G401 (cell line): ENCODE results near the gene POU3F1. TPM values are rescaled to one million over a fixed set of nuclear protein-coding genes. Genes with fewer than 3 reads are reported as not detected.

ENCODE experiments used
- DNase-seq: peaks from one replicate; pipeline ENCODE4 v3.0.0-alpha.2; 2015; ENCODE audit warnings: low spot score
- in situ Hi-C: cut with HindIII; loops from 2 replicates; pipeline ENCODE4 v1.10.0; 2016; ENCODE audit warnings: low sequenced_read_pairs, mixed read lengths
- total RNA-seq: library from RNA; depleted of rRNA; stranded (reverse); fragments of >200 nt; shearing (Covaris generic); gene quantifications from 2 replicates; pipeline ENCODE4 v1.2.3, GENCODE V29; 2014; rRNA removed

Gene POU3F1
- total RNA-seq = not detected in 2 replicates

GRCh38 chr1:38046333-38046883 lies at the start of gene POU3F1:
Gene POU3F1 (minus strand): TSS chr1:38046793. CDS start chr1:38046743, 50 bp downstream.
- in situ Hi-C loops = no loop called here
- DNase-seq = no peak

GRCh38 chr1:38095454-38095931 lies 48.9 kb upstream of the POU3F1 start:
- DNase-seq = no peak

GRCh38 chr1:38094711-38095290 lies 48.2 kb upstream of the POU3F1 start:
- DNase-seq = no peak
- in situ Hi-C loops = no loop called here

More at GRCh38 chr1:38095454-38095931, 48.9 kb upstream of the POU3F1 start:
- in situ Hi-C loops = no loop called here

DNA sequence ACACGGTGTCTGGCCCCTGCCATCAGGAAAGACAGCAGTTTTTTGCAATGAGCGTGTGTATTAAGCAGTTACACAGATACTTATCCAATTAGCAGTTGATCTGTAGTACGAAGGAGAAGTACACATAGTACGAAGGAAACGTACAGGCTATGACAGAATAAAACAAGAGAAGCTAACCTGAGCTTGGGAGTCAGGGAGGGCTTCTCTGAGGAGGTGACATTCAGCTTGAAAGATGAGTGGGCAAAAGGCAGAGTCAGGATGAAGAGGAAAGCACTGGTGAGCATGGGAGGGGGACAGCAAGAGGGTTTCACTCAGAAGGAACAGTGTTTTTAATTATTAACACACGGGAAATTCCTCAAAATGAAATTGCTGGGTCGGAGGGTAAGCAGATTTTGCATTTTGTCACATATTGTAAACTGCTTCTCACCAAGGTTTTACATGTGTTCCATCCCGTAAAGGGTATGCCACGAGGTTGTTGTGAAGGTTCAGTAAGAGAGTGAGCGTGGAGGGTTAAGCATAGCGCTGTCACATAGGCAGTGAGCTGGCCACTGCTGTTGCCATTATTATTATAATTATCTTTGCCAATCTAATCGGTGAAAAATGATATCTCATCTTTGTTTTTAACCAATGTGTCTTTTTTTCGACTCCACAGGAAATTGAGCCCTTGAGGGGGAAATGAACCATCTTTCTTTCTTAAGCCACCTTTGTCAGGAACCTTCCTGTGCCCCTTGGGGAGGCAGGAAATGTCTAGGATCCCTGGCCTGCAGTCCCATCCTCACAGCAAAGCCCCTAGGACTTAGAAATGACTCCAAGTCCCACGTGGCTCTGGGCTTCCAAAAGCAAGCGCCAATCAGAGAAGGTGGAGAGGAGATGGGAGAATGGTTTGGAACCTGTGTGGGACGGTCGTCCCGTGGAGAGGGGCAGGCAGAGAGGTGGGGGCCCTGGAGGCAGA lies 47.3 kb upstream of the POU3F1 start:
- DNase-seq = no peak
- in situ Hi-C loops = no loop called here

DNA sequence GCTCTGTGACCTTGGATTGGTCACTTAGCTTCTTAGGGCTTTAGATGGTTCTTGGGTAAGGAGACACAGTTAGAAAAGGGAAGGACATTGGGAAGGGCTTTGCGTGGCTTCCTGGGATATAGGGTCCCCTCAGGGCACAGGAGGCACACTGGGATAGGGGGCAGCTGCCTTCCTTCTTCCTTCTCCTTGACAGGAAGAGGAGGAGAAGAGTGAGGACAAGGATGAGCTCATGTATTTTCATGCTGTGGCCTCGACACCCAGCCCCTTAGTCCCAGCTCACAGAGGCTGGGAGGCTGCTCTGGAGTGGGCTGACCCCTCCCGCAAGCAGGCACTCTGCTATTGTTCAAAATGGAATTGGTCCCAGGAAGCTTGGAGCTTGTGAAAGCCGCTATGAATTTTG lies 45.7 kb upstream of the POU3F1 start:
- DNase-seq = peak; percentile 6
- in situ Hi-C loops = no loop called here

DNA sequence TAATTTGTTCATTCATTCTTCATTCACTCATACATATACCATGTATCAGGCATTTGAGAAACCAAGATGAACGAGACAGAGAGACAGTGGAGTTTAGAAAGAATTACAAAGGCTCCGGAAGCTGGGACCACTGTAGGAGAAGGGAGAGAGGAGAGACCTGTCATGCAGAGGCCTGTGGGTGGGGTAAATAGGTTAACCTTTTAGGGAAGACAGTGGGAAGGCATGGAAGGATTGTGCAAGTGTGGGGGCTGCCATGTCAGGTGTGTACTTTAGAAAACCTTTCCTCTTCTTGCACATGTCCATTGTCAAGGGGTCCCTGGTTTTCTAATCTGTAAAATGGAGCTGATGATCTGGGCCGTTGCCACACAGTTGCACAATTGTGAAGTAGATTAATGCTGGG lies 44.2 kb upstream of the POU3F1 start:
- DNase-seq = no peak
- in situ Hi-C loops = no loop called here

DNA sequence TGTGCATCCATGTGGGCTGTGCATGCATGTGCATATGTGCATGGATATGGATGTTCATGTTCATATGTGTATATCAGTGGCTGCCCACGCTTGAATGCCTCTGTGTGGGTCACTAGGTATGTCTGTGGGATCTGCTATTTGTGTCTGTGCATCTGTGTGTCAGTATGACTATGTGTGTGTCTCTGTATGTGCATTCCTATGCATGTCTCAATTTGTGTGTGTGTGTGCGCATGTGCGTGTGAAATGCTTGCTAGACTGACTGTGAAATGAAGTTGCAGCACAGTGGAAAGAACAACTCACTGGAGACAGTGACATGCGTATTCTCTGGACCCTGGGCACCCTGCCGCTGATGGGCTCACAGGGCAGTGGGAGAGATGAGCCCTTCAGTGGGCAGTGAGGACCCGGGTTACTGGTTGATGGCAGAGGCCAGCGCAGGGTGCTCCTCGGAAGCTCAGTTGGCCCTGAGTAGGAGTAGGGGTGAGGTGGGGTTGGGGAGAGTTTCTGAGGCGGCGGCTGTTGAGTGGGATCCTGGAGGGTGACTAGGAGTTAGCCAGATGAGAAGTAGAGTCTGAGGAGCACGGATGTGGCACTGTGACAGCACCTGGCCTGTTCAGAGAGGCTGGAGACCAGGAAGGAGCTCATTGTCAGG lies 43.2 kb upstream of the POU3F1 start:
- in situ Hi-C loops = no loop called here
- no peak for DNase-seq

DNA sequence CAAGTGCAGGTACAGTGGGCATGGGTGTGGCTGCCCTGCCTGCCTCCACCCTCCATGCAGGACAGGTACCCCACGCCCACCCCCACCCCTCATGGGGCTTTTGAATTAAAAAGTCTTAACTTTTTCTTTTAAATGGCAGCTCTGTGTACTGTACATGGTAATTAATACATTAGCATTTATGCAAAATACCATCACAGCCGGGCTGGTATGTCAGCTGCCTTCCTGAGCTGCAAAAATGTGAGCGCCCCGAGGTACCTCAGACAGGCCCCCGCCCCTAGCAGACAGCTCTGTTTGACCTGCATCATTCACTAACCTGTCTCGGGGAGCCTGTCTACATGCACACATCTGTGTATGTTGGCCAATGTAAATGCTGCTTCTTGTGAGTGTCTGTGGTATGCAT lies 42.2 kb upstream of the POU3F1 start:
- in situ Hi-C loops = no loop called here

GRCh38 chr1:38088366-38088765 lies 41.8 kb upstream of the POU3F1 start:
- DNase-seq = no peak
- in situ Hi-C loops = no loop called here

More for the DNA sequence above, 42.2 kb upstream of the POU3F1 start:
- no peak for DNase-seq

DNA sequence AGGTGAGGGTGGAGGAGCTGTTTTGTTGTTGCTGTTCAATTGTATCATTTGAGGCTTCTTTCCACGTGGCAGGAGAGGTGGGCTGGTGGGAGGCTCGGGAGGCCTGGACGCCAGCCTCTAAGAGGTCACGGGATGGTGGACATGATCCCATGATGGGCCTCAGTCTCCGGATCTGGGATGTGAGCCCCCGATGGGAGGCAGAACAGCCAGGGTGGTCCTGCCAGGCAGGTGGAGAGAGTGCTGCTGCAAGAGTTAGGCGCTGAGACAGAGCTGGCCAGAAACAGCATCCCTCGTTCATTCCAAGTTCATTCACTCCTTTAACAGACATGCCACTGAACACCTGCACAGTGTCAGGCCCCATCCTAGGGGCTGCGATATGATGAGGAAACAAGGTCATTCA lies 41.1 kb upstream of the POU3F1 start:
- in situ Hi-C loops = no loop called here
- no peak for DNase-seq

GRCh38 chr1:38085666-38086330 lies 39.2 kb upstream of the POU3F1 start:
- DNase-seq = no peak
- in situ Hi-C loops = no loop called here

DNA sequence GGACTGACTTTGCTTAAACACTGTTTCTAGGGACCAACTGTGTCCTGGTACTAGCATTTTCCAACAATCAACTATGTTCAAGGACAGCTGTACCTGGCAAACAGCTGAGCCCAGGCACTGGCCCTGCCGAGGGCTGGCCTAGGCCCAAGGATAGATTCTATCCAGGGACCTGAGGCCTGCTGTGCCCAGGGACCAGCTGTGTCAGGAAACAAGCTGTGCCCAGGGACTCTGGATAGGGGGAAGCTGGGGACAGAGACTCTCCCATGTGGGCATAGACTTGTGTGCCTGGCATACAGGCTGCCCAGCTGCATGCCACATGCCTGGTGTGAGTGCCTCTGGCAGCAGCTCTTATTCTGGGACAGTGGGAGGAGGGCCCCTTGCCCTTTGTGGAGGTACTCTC lies 38.1 kb upstream of the POU3F1 start:
- in situ Hi-C loops = no loop called here
- no peak for DNase-seq

DNA sequence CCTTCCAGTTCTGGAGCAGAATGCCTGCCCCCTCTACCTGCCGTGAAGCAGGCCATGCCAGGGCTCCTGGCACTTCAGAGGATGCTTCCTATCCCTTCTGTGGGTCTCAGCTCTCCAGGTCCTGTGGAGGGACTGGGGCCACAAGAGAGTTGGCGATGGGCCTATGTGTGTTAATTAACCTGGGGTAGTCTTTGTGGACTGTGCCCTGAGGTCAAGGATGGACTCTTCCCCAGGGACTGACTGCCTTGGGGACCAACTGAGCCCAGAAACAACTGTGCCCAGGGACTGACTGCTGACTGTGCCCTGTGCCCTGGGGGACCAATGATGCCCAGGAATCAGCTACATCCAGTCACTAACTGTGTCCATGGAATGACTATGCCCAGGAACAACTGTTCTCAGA lies 37.5 kb upstream of the POU3F1 start:
- no peak for DNase-seq
- in situ Hi-C loops = no loop called here

DNA sequence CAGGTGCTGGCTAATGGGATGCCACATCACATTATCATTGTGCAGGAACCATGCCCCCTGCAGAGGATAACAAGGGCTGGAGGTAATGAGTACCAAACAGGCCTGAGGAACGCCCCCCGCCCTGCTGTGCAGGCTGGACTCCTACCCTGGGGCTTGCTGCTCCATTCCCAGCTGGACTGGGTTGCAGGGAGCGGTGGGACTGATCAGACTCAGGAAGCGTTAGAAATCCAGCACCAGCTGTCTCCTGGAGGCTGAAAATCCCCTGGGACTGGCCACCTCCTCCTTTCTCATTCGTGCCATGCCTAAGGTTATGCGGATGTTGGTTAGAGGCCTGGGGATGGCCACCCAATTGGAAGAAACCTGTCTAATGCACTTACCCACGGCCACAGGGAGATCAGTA lies 36.9 kb upstream of the POU3F1 start:
- DNase-seq = no peak
- in situ Hi-C loops = no loop called here

- in situ Hi-C loops = no loop called here
- DNase-seq = no peak
Observed at GRCh38 chr1:38082769-38083263, 36.2 kb upstream of the POU3F1 start.

- no peak for DNase-seq
- in situ Hi-C loops = no loop called here
Observed at GRCh38 chr1:38079019-38079418, 32.4 kb upstream of the POU3F1 start.

- DNase-seq = no peak
- in situ Hi-C loops = no loop called here
Observed at GRCh38 chr1:38077523-38078147, 31.0 kb upstream of the POU3F1 start.

GRCh38 chr1:38076455-38076854 lies 29.9 kb upstream of the POU3F1 start:
- no peak for DNase-seq
- in situ Hi-C loops = no loop called here

DNA sequence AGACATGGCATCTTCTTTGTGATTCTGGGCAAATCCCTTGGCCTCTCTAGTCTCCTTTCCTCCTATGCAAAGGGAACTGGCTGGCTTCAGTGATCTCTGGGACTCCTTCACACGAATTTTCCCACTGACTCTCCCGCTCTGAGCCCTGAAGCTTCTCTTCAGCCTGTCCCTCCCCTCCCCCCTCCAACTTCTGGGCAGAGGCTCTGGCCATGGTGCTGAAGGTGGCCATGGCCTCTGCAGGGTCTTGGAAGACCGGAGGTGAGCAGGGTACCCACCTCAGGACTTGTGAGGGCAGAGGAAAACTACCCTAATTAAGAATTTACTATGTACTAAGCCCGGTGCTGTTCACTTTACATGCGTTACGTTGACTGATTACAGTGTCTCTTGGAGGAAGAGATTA lies 29.4 kb upstream of the POU3F1 start:
- no peak for DNase-seq
- in situ Hi-C loops = no loop called here
